Activated naive CD4-positive, alpha-beta T cell (primary cell): Measurements from ENCODE around the gene PRSS3.
"Not testable (repeated sequence)": the region's sequence is repeated elsewhere in the genome, so short reads cannot be mapped to it uniquely, and the experiment has no call there.

Experiments used
- DNase-seq, 4 experiments: peaks; one replicate each; lab custom pipeline; 2025; lab: John Stamatoyannopoulos, UW

Gene PRSS3

GRCh38 chr9:33818167-33818846, 22.9 kb downstream of the PRSS3 start:
- no peak for DNase-seq

- DNase-seq = no peak
These were observed 23.6 kb downstream of the PRSS3 start for GRCh38 chr9:33818847-33819500.

- no peak for DNase-seq
These were observed 24.9 kb downstream of the PRSS3 start for GRCh38 chr9:33820231-33820745.

GRCh38 chr9:33823801-33824200, 28.4 kb downstream of the PRSS3 start:
- no peak for DNase-seq

- DNase-seq = not testable (repeated sequence)
These were observed 31.9 kb downstream of the PRSS3 start for GRCh38 chr9:33827285-33827684.

- not testable (repeated sequence) for DNase-seq
These were observed 34.4 kb downstream of the PRSS3 start for GRCh38 chr9:33829641-33830230.

GRCh38 chr9:33835625-33836260, 40.4 kb downstream of the PRSS3 start:
- DNase-seq = no peak

- not testable (repeated sequence) for DNase-seq
These were observed 40.9 kb downstream of the PRSS3 start for GRCh38 chr9:33836261-33836660.

GRCh38 chr9:33837138-33837537, 41.8 kb downstream of the PRSS3 start:
- no peak for DNase-seq

- no peak for DNase-seq
These were observed 45.0 kb downstream of the PRSS3 start for GRCh38 chr9:33840381-33840780.

- no peak for DNase-seq
These were observed 48.1 kb downstream of the PRSS3 start for GRCh38 chr9:33843312-33843961.

- no peak for DNase-seq
These were observed 50.9 kb downstream of the PRSS3 start for GRCh38 chr9:33846231-33846630.

GRCh38 chr9:33847894-33848205, 52.5 kb downstream of the PRSS3 start:
- not testable (repeated sequence) for DNase-seq
